Stimulated activated CD4-positive, alpha-beta T cell treated with anti-CD3 and anti-CD28 coated beads, Interleukin-1b, Interleukin-23, amount 100 ng/mL, for 48 hours (primary cell): ENCODE measurements around the gene HIGD1C.
"Not testable (repeated sequence)": the region's sequence is repeated elsewhere in the genome, so short reads cannot be mapped to it uniquely, and the experiment has no call there.

Source experiments
- DNase-seq: peaks from one replicate; pipeline ENCODE4 v3.0.0-alpha.2; 2020

The HIGD1C gene

GRCh38 chr12:50952510-50952909, at the start of gene HIGD1C:
HIGD1C (plus strand) TSS chr12:50952544; CDS start chr12:50953999, 1,455 bp downstream.
- no peak for DNase-seq

DNA sequence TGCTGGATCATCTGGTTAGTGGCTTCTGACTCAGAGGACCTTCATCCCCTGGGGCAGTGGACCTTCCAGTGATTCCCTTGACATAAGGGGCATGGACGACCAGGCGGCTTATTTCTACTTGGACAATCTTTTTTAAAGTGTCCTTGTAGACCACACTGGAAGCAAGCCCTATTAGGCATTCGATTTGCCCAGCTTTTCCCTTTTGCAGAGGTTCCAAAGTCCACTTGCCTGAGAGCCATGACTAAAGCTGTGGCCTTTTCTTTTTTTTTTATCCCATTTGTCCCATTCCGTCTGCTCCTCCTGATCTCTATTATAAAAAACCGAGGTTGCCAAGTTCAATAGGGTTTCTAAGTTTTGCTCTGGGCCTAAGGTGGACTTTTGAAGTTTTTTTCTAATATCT, 43.9 kb upstream of the HIGD1C start:
- not testable (repeated sequence) for DNase-seq

DNA sequence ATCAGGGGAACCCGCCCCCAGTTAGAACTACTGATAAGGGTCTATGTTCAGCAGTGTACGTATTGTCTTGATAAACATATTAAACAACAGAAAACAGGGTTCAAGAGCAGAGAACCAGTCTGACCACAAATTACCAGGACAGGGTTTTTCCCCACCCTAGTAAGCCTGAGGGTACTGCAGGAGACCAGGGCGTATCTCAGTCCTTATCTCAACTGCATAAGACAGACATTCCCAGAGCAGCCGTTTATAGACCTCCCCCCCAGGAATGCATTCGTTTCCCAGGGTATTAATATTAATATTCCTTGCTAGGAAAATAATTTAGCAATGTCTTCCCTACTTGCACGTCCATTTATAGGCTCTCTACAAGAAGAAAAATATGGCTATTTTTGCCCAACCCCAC, 40.0 kb upstream of the HIGD1C start:
- not testable (repeated sequence) for DNase-seq

- DNase-seq: no peak
Observed at GRCh38 chr12:50913224-50913623, 39.1 kb upstream of the HIGD1C start.

- no peak for DNase-seq
Observed at GRCh38 chr12:50914872-50915484, 37.4 kb upstream of the HIGD1C start.

DNA sequence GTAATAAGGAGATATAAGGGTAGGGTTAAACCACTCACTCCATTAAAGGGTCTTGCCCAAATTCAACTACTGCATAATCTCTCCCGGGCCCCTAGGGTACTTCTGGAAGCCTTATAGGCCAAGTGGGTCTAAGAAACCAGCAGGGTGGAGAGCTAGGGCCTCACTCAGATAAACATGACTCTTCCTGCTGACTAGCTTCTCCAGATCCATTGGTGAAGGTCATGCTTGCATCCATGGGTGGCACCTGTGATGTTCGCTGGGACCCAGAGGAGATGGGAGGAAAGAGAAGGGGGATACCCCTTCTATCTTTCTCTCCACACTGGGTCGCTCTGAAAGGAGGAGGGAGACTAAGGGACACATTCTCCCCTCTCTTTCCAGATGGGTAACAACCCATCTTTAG, 36.1 kb upstream of the HIGD1C start:
- no peak for DNase-seq

- DNase-seq: no peak
Observed at GRCh38 chr12:50918584-50919316, 33.6 kb upstream of the HIGD1C start.

DNA sequence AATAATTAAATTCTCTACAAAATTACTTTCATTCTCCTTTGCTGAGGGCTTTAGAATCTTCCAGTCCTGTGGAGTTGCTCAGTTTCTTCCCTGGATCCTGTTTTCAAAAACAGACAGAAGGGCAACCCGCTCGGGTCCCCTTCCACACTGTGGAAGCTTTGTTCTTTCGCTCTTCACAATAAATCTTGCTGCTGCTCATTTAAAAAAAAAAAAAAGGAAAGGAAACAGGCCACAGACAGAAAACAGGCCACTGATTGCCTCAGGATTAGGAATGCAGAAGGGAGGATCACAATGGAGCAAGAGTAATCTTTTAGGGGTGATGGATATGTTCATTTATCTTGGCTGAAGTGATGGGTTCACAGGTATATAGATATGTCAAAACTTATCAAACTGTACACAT, 29.5 kb upstream of the HIGD1C start:
- DNase-seq: no peak

GRCh38 chr12:50923361-50924130, 28.8 kb upstream of the HIGD1C start:
- DNase-seq: no peak

DNA sequence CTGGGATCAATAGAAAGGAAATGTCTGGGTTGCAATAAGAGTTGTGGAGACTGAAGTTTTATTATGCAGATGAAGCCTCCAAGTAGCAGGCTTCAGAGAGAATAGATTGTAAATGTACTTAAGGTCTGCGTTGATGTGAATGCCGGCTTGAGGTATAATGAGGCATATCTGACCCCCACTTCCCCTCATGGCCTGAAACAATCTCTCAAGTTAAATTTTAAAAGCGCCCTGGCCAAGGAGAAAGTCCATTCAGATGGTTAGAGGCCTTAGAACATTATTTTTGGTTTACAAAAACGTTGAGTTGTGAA, 28.3 kb upstream of the HIGD1C start:
- DNase-seq: no peak

DNA sequence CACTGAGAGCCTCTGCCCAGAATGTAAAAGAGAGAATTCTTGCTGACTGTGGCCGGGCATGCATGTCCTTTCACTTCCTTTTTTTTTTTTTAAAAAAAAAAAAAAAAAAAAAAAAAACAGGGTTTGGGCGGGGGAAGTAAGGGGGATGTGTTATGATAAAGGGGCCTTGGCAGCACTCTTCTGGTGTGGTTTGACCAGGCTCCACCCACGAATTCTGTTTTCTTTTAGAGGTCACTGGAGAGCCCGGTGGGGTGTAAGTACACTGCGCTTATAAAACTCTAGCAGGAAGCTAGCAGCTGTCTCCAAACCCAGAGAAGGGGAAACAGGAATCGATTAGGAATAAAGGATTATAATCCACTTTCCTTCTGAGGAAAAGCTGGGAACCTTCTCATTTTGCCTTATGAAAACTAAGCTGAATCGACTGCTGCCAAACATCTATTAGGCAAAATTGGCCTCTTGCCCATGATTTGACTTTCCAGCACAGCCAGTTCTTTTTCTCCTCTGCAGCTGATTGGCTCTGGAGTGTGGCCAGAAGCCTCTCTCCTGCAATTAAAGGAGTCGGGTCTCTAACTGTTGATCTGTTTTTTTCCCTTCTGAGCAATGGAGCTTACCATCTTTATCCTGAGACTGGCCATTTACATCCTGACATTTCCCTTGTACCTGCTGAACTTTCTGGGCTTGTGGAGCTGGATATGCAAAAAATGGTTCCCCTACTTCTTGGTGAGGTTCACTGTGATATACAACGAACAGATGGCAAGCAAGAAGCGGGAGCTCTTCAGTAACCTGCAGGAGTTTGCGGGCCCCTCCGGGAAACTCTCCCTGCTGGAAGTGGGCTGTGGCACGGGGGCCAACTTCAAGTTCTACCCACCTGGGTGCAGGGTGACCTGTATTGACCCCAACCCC, 27.7 kb upstream of the HIGD1C start:
- DNase-seq: peak; percentile 8

DNA sequence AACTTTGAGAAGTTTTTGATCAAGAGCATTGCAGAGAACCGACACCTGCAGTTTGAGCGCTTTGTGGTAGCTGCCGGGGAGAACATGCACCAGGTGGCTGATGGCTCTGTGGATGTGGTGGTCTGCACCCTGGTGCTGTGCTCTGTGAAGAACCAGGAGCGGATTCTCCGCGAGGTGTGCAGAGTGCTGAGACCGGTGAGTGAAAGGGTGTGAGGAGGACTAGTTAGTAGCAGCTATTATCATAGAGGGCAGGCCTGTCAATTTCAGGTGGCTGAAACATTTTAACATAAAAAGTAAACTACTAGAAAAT, 27.0 kb upstream of the HIGD1C start:
- no peak for DNase-seq

GRCh38 chr12:50925920-50926319, 26.4 kb upstream of the HIGD1C start:
- no peak for DNase-seq

- DNase-seq: no peak
Observed at GRCh38 chr12:50926415-50926814, 25.9 kb upstream of the HIGD1C start.

DNA sequence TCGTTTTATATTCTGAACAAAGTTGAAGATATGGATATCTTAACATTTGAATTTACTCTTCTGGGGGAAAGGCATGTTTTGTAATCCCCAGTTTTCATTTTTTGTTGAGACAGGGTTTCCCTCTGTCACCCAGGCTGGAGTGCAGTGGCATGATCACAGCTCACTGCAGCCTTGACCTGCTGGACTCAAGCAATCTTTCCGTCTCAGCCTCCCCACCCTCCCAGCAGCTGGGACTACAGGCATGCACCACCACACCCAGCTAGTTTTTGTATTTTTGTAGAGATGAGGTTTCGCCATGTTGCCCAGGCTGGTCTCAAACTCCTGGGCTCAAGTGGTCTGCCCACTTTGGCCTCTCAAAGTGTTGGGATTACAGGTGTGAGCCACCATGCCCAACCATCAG, 25.4 kb upstream of the HIGD1C start:
- not testable (repeated sequence) for DNase-seq

DNA sequence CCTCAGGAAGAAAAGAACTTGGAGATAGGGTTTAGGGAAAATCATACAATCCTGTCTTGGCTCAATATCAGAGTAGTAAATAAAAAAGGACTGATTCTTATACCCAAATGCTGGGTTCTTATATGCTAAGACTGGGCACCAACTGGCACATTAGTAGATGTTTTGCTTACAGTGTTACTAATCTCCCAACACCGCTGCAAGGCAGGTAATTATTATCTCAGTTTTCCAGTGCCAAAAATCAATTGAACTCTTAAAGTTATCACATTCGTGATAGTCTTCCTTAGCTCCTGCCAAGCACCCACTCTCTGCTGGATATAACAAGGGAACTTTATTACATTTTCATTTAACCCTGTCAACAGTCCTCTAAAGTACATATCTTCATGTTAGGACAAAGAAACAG, 25.0 kb upstream of the HIGD1C start:
- no peak for DNase-seq

- no peak for DNase-seq
Observed at GRCh38 chr12:50927766-50928224, 24.5 kb upstream of the HIGD1C start.

DNA sequence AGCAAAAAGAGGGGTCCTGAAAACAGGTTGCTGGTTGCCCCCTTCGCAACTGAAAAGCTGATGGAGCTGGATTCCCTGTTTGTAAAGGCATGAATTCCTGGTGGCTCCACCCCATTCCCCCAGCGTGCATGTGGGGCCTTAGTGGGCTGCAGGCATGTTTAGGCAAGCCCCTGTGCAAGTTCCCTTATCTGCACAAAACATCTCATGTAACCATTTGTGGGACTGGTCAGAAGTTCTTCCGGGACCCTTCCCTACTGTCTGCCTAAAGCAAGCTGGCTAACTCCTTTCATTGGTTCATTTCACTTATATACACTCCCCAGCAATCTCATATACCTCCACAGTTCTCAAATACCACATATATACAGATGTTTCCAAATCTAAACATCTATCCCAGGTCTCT, 24.0 kb upstream of the HIGD1C start:
- no peak for DNase-seq

- no peak for DNase-seq
Observed at GRCh38 chr12:50929831-50930230, 22.5 kb upstream of the HIGD1C start.

- peak; percentile 31 for DNase-seq
Observed at GRCh38 chr12:50930477-50930876, 21.9 kb upstream of the HIGD1C start.

DNA sequence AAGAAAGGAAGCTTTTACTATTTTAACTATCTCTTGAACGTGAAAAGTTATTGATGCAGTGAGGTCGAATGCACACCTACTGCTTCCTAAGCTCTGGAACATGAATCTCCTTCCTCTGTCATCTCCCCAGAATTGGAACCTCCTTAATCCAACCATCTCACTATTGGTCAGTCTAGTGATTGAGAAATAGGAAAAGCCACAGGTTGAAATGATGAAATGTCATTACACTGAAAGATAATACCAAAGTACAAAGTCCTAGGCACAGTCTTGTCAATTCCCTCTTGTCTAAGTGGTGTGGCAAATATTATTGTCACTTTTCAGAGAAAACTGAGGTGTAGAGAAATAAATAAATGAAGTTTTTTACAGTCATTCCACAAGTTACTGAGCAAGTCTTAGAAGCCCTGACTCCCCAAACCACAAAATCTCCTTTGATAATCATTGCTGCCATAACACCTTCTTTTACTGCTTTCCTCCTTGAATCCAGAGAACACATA, 19.5 kb upstream of the HIGD1C start:
- DNase-seq: no peak

GRCh38 chr12:50933459-50934124, 18.8 kb upstream of the HIGD1C start:
- DNase-seq: peak; percentile 8
